Adrenal gland (tissue), 12 donors: ENCODE results near the gene TTLL11. TPM values are rescaled to one million over a fixed set of nuclear protein-coding genes. Genes with fewer than 3 reads are reported as not detected.
A peak's percentile ranks its signal among the peaks of the same experiment; 100 is the strongest.

ENCODE experiments used
- DNase-seq, 7 donors: peaks; one replicate each; pipeline ENCODE4 v3.0.0-alpha.2; 2019 to 2020
- H3K27ac ChIP-seq, 5 donors: fragments of 200-600 bp; sonication (generic) in 4 of 5; 1 replicate in 3 of 5; 2 replicates in 2 of 5; pipeline versions ENCODE4 v1.5.1 to v1.8.0; 2016 to 2020; ENCODE audit warnings: mild to moderate bottlenecking in 1 of 5
- H3K27me3 ChIP-seq: fragments of 200-600 bp; 2 replicates; pipeline ENCODE4 v1.8.0; 2021
- H3K36me3 ChIP-seq, 2 donors: fragments of 200-600 bp; replicated peaks in 1 of 2; 1 replicate in 1 of 2; 2 replicates in 1 of 2; pipeline versions ENCODE4 v1.5.1 to v1.8.0; 2018 to 2022
- H3K4me1 ChIP-seq, 2 donors: fragments of 200-600 bp; replicated peaks in 1 of 2; 1 replicate in 1 of 2; 2 replicates in 1 of 2; pipeline versions ENCODE4 v1.5.1 to v1.8.0; 2018 to 2021
- H3K4me3 ChIP-seq, 4 donors: fragments of 200-600 bp; sonication (generic) in 3 of 4; one replicate each; pipeline ENCODE4 v1.5.1; 2016 to 2018
- H3K9me3 ChIP-seq, 3 donors: fragments of 200-600 bp; sonication (generic) in 1 of 3; replicated peaks in 1 of 3; 1 replicate in 2 of 3; 2 replicates in 1 of 3; pipeline versions ENCODE4 v1.5.1 to v1.8.0; 2016 to 2021
- CTCF ChIP-seq, 6 experiments: fragments of 450-650 bp in 4 of 6; fragments of 200-600 bp in 2 of 6; sonication (generic) in 1 of 6; IDR thresholded peaks; 1 replicate in 5 of 6; 2 replicates in 1 of 6; pipeline versions ENCODE4 v1.5.1 to v1.8.0; 2016 to 2021; ENCODE audit warnings: antibody characterized with exemption in 6 of 6, mild to moderate bottlenecking in 2 of 6, moderate library complexity in 1 of 6
- POLR2A ChIP-seq, 2 donors: fragments of 450-650 bp; IDR thresholded peaks; one replicate each; pipeline ENCODE4 v1.6.1; 2017; ENCODE audit warnings: antibody characterized with exemption in 2 of 2, mild to moderate bottlenecking in 2 of 2, moderate library complexity in 1 of 2
- WGBS, 4 donors: extraction: QIAGEN DNeasy Blood & Tissue Kit in 2 of 4; methylation state at CpG; one replicate each; pipeline versions ENCODE4 v1.1.5 to v1.1.7; 2013 to 2017; 5-methylcytosine and 5-hydroxymethylcytosine counted together
- intact Hi-C, 2 donors: fragments of 100-400 bp; cut with DNase I; formaldehyde crosslinking; loops; one replicate each; pipeline versions ENCODE4 v1.14.1 to v1.15.0; 2022 to 2023
- polyA plus RNA-seq, 3 donors: library from polyadenylated mRNA; stranded (reverse); fragments of 200-250 nt in 2 of 3; fragments of 350-450 nt in 1 of 3; fragmentation: Illumina TruSeq in 1 of 3; extraction: RNeasy Lipid Tissue Mini Kit (QIAGEN cat#74804) in 1 of 3; gene quantifications; one replicate each; pipeline ENCODE4 v1.2.3, GENCODE V29; 2013 to 2014
- total RNA-seq, 9 donors: library from RNA; depleted of rRNA in 4 of 9; stranded (reverse); fragments of >200 nt in 4 of 9; fragments of 120-200 nt in 1 of 9; fragmentation: NEBNext Ultra II Directional in 1 of 9; extraction: Animal tissue kit (Norgen Biotek cat#: 25700) in 1 of 9; gene quantifications; one replicate each; pipeline versions ENCODE4 v1.1.0 to v1.2.4, GENCODE V29; 2013 to 2023
- donor health status: healthy with polysubstance abuse.
- donor health status: Bipolar disorder and iron deficiency.
- donor health status: DM: yes; HTN: yes; CAD: no.
- donor health status: DM: no; HTN: no; CAD: no.
- donor health status: DM: no; HTN: no; CAD: no.
- donor health status: DM: yes; HTN: yes; CAD: no.

The TTLL11 gene
- total and polyA plus RNA-seq, 12 donors: 4.8 to 30.9 (median 13.7) TPM

- Histone ChIP-seq H3K9me3 (no peaks in the 10 kb centered on the region), H3K27me3 (no peaks in the 10 kb centered on the region), H3K4me1 (peaks cover 0 to 9% of the 10 kb centered on the region in 2 donors), H3K36me3 (no peaks in the 10 kb centered on the region), H3K4me3 (no peak overlapping the region), H3K27ac (no peak overlapping the region)
- DNase-seq: peak in 1 of 7 donors; percentile 65
- TF ChIP-seq CTCF (IDR thresholded peaks at IDR 0.05): no peak
- no peak for TF ChIP-seq POLR2A (IDR thresholded peaks at IDR 0.05)
- WGBS, 4 donors: 81 to 92% (median 85%) methylated on average over 4 of the region's 4 CpGs
- intact Hi-C loops: no loop called here
Observed at GRCh38 chr9:122058709-122059108, 34.4 kb downstream of the TTLL11 start.

GRCh38 chr9:122058051-122058450 lies 35.1 kb downstream of the TTLL11 start:
- H3K36me3 ChIP-seq: no peaks in the 10 kb centered on the region
- H3K27ac ChIP-seq: no peak overlapping the region
- TF ChIP-seq POLR2A (IDR thresholded peaks at IDR 0.05) (no peak), CTCF (IDR thresholded peaks at IDR 0.05) (no peak)
- no peaks in the 10 kb centered on the region for H3K9me3 ChIP-seq
- peaks cover 0 to 9% of the 10 kb centered on the region in 2 donors for H3K4me1 ChIP-seq
- no peak overlapping the region for H3K4me3 ChIP-seq
- no peak for DNase-seq
- no peaks in the 10 kb centered on the region for H3K27me3 ChIP-seq
- 85 to 90% (median 87%) methylated on average over 4 of the region's 4 CpGs for WGBS, 4 donors
- intact Hi-C loops: no loop called here

- Histone ChIP-seq H3K36me3 (no peaks in the 10 kb centered on the region), H3K27ac (no peak overlapping the region), H3K4me3 (no peak overlapping the region), H3K4me1 (peaks cover 0 to 9% of the 10 kb centered on the region in 2 donors), H3K9me3 (no peaks in the 10 kb centered on the region), H3K27me3 (no peaks in the 10 kb centered on the region)
- DNase-seq: no peak
- TF ChIP-seq CTCF (IDR thresholded peaks at IDR 0.05): no peak
- no peak for TF ChIP-seq POLR2A (IDR thresholded peaks at IDR 0.05)
- 91 to 96% (median 95%) methylated on average over 10 of the region's 10 CpGs for WGBS, 4 donors
- intact Hi-C loops: no loop called here
Observed at GRCh38 chr9:122057211-122057610, 35.9 kb downstream of the TTLL11 start.

GRCh38 chr9:122056484-122056883 lies 36.6 kb downstream of the TTLL11 start:
- no peaks in the 10 kb centered on the region for H3K36me3 ChIP-seq
- H3K4me1 ChIP-seq: peaks cover 0 to 9% of the 10 kb centered on the region in 2 donors
- no peak for TF ChIP-seq POLR2A (IDR thresholded peaks at IDR 0.05)
- no peak for TF ChIP-seq CTCF (IDR thresholded peaks at IDR 0.05)
- no peak overlapping the region for H3K27ac ChIP-seq
- H3K27me3 ChIP-seq: no peaks in the 10 kb centered on the region
- peak in 1 of 7 donors; percentile 22 for DNase-seq
- intact Hi-C loops: no loop called here
- no peaks in the 10 kb centered on the region for H3K9me3 ChIP-seq
- H3K4me3 ChIP-seq: no peak overlapping the region
- WGBS, 4 donors: 86 to 96% (median 92%) methylated on average over 3 of the region's 3 CpGs
